Activated CD8-positive, alpha-beta T cell treated with anti-CD3 and anti-CD28 coated beads for 36 hours (primary cell): ENCODE data around the gene IFNAR1. TPM values are rescaled to one million over a fixed set of nuclear protein-coding genes. Genes with fewer than 3 reads are reported as not detected.

Source experiments
- ATAC-seq: fragments of 200-7000 bp; cut with Tn5 transposase; one replicate; pipeline ENCODE4 v1.10.0; 2021; ENCODE audit warnings: mild to moderate bottlenecking, moderate library complexity
- CTCF ChIA-PET: fragments of 350-600 bp; sonication (Branson Sonifier 250); formaldehyde crosslinking; loops from one replicate; lab custom pipeline; 2021; ENCODE audit warnings: antibody characterized with exemption; lab: Charles Lee
- POLR2A ChIA-PET: fragments of 350-600 bp; sonication (Branson Sonifier 250); formaldehyde crosslinking; loops from one replicate; lab custom pipeline; 2021; ENCODE audit warnings: antibody characterized with exemption; lab: Charles Lee
- DNase-seq: peaks from one replicate; pipeline ENCODE4 v3.0.0-alpha.2; 2020
- H3K27ac Mint-ChIP-seq: one replicate; pipeline ENCODE4 v1.8.0; 2021; ENCODE audit warnings: mild to moderate bottlenecking, mixed read lengths
- H3K27me3 Mint-ChIP-seq: one replicate; pipeline ENCODE4 v1.8.0; 2021; ENCODE audit warnings: mixed read lengths
- H3K36me3 Mint-ChIP-seq: one replicate; pipeline ENCODE4 v1.8.0; 2021; ENCODE audit warnings: low read depth, mixed read lengths
- H3K4me1 Mint-ChIP-seq: one replicate; pipeline ENCODE4 v1.8.0; 2021; ENCODE audit warnings: low read depth, mixed read lengths
- H3K4me3 Mint-ChIP-seq: one replicate; pipeline ENCODE4 v1.8.0; 2021; ENCODE audit warnings: mild to moderate bottlenecking, moderate library complexity, mixed read lengths
- H3K9me3 Mint-ChIP-seq: one replicate; pipeline ENCODE4 v1.8.0; 2021; ENCODE audit warnings: mixed read lengths
- intact Hi-C: fragments of 100-400 bp; cut with micrococcal nuclease; formaldehyde crosslinking; loops from one replicate; pipeline ENCODE4 v1.10.0; 2022
- total RNA-seq, 2 experiments: library from RNA; stranded (reverse); gene quantifications; one replicate each; pipeline ENCODE4 v1.2.3, GENCODE V29; 2021
- TF ChIP-seq, protein P1 (sequence below): fragments of 200-600 bp; IDR thresholded peaks from one replicate; pipeline ENCODE4 v1.8.0; 2022; ENCODE audit warnings: antibody characterized with exemption, mild to moderate bottlenecking

The IFNAR1 gene
- total RNA-seq, 2 experiments from 2014 or later: 25.6 to 30.3 TPM

DNA sequence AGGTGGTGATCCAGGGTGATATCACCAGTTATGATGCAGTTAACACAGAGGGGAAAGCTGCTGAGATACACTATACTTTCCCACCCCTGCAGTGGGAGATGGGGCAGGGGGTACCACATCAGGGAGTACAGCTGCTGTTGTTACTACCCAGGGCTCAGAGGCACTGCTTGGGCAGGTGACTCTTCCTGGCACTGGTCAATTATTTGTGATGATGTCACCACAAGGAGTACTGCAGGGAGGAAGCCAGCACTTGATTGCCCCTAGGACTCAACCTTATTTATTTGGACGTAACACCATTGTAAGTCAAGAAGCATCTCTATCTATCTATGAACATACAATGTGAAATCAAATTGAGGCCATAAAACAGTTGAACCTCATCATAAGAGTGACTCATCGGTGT is 10.1 kb downstream of the IFNAR1 start:
- Mint-ChIP-seq H3K4me1 (peaks cover 44% of the 10 kb centered on the region), H3K36me3 (peaks cover 28% of the 10 kb centered on the region), H3K9me3 (peaks cover 9% of the 10 kb centered on the region), H3K27me3 (no peaks in the 10 kb centered on the region), H3K4me3 (no peak overlapping the region), H3K27ac (no peak overlapping the region)
- intact Hi-C loops: no loop called here
- DNase-seq (no peak), ATAC-seq (no peak)
- ChIA-PET CTCF (interaction anchor here (1.0 kb wide), 1 partner anchor 15 kb away, joined by 3 read pairs; no protein-coding TSS in a partner anchor), POLR2A (interaction anchor here (0.6 to 1.9 kb wide), 2 partner anchors 10 to 563 kb away, joined by 5 read pairs; partner anchors contain the start of genes IFNAR1 and PAXBP1)
- TF ChIP-seq, protein P1, sequence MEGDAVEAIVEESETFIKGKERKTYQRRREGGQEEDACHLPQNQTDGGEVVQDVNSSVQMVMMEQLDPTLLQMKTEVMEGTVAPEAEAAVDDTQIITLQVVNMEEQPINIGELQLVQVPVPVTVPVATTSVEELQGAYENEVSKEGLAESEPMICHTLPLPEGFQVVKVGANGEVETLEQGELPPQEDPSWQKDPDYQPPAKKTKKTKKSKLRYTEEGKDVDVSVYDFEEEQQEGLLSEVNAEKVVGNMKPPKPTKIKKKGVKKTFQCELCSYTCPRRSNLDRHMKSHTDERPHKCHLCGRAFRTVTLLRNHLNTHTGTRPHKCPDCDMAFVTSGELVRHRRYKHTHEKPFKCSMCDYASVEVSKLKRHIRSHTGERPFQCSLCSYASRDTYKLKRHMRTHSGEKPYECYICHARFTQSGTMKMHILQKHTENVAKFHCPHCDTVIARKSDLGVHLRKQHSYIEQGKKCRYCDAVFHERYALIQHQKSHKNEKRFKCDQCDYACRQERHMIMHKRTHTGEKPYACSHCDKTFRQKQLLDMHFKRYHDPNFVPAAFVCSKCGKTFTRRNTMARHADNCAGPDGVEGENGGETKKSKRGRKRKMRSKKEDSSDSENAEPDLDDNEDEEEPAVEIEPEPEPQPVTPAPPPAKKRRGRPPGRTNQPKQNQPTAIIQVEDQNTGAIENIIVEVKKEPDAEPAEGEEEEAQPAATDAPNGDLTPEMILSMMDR: no peak

DNA sequence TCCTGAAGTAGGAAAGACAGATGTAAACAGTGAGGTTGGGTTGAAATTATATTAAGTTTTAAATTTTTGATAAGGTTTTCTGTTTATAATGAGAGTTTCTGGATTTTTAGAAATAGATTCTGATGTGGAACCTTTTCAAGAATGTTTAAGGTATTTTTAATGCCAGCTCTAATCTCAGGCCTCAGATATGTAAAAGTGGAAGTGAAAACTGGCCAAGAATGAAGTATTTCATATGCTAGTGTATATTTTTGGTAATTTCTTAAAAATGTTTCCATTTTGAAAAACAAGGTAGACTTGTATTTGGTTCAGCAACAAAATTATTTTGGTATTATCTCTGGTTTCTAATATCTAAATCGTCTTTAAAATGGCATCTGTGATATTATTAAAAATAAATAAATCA is 14.4 kb downstream of the IFNAR1 start:
- Mint-ChIP-seq H3K27ac (no peak overlapping the region), H3K9me3 (no peaks in the 10 kb centered on the region), H3K4me1 (peaks cover 20% of the 10 kb centered on the region), H3K27me3 (no peaks in the 10 kb centered on the region), H3K4me3 (no peak overlapping the region), H3K36me3 (peaks cover 19% of the 10 kb centered on the region)
- no peak for ATAC-seq
- TF ChIP-seq, protein P1: no peak
- DNase-seq: no peak
- intact Hi-C loops: no loop called here
- CTCF ChIA-PET: interaction anchor here (0.6 to 2.2 kb wide), 4 partner anchors 9 to 106 kb away, joined by 3 to 8 read pairs (median 6); no protein-coding TSS in a partner anchor
- POLR2A ChIA-PET: no interaction called here

DNA sequence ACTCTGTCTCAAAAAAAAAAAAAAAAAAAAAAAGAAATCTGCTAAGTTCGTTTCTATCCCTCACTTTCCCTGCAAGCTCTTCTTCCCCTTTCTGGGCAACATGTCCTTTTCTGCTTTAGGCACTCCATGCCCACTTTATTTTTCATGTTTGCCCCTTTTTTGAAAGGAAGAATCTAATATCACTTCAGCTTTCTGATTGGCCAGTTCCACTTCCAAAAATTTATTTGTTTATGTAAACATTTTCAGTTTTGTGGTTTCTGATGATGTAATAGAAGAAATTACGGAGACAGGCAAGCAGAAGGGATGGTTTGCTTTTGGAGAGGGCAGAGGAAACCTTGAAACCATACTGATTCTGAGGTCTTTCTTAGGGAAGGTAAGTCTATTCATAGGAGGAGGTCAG is 15.1 kb downstream of the IFNAR1 start:
- CTCF ChIA-PET: interaction anchor here (0.6 to 2.2 kb wide), 4 partner anchors 21 to 214 kb away, joined by 3 to 8 read pairs (median 5); no protein-coding TSS in a partner anchor
- H3K4me3 Mint-ChIP-seq: no peak overlapping the region
- TF ChIP-seq, protein P1: no peak
- H3K4me1 Mint-ChIP-seq: peaks cover 12% of the 10 kb centered on the region
- ATAC-seq (no peak), DNase-seq (no peak)
- H3K27ac Mint-ChIP-seq: no peak overlapping the region
- intact Hi-C loops: no loop called here
- POLR2A ChIA-PET: no interaction called here
- no peaks in the 10 kb centered on the region for H3K9me3 Mint-ChIP-seq
- H3K36me3 Mint-ChIP-seq: peaks cover 20% of the 10 kb centered on the region
- H3K27me3 Mint-ChIP-seq: no peaks in the 10 kb centered on the region

DNA sequence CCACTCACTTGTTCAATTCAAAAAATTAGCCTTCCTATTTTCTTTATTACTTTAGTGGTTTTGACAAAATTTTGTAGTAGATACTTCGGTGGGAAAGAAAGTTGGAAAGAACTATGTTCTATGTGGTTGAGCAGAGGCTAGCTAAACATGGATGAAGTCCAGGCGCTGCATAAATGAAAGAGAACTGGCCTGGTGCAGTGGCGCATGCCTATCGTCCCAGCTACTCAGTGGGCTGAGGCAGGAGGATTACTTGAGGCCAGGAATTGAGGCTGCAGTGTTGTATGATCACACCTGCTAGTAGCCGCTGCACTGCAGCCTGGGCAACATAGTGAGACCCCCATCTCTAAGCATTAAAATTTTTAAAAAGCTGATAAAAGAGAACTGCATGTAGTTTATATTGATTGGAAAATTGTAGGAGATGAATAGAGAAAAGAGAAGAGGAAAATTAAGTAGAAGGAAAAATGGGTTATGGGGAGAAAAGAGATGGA is 21.0 kb downstream of the IFNAR1 start:
- Mint-ChIP-seq H3K36me3 (peaks cover 18% of the 10 kb centered on the region), H3K27me3 (no peaks in the 10 kb centered on the region), H3K4me3 (no peak overlapping the region), H3K9me3 (no peaks in the 10 kb centered on the region), H3K27ac (no peak overlapping the region), H3K4me1 (peaks cover 11% of the 10 kb centered on the region)
- ATAC-seq (no peak), DNase-seq (no peak)
- ChIA-PET CTCF (interaction anchor here (0.9 to 4.8 kb wide), 5 partner anchors 10 to 99 kb away, joined by 3 to 35 read pairs (median 3); no protein-coding TSS in a partner anchor), POLR2A (interaction anchor here (1.0 to 1.1 kb wide), 2 partner anchors 21 to 35 kb away, joined by 3 to 6 read pairs; partner anchors contain the start of gene IFNAR1)
- intact Hi-C loops: no loop called here
- TF ChIP-seq, protein P1: no peak

DNA sequence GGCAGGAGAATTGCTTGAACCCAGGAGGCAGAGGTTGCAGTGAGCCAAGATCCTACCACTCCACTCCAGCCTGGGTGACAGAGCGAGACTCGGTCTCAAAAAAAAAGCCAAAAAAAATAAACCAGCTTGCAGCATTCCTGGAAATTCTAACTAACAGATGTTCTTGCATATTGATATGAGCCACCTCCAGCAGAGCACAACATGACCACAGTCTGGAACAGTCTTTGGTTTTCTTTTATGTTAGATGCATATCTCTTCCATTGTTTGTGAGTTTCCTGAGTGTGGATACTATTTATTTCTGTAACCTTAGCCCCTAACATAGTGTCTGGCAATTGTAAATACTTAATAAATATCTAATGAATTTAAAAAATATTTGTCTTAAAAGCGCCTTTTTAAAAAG is 23.9 kb downstream of the IFNAR1 start:
- ATAC-seq (no peak), DNase-seq (no peak)
- POLR2A ChIA-PET: interaction anchor here (0.8 to 1.2 kb wide), 2 partner anchors 8 to 12 kb away, joined by 3 read pairs; no protein-coding TSS in a partner anchor
- CTCF ChIA-PET: interaction anchor here (0.9 to 3.4 kb wide), 15 partner anchors 8 to 257 kb away, joined by 3 to 32 read pairs (median 5); partner anchors contain the start of gene IFNAR1
- Mint-ChIP-seq H3K36me3 (peaks cover 13% of the 10 kb centered on the region), H3K9me3 (no peaks in the 10 kb centered on the region), H3K4me3 (no peak overlapping the region), H3K27me3 (no peaks in the 10 kb centered on the region), H3K4me1 (peaks cover 10% of the 10 kb centered on the region), H3K27ac (no peak overlapping the region)
- TF ChIP-seq, protein P1: no peak
- intact Hi-C loops: no loop called here
